NCI-H146 treated with DMSO at 0.1 percent for 48 hours (cell line): ENCODE results near the gene CIBAR2.

Experiments used
- DNase-seq: peaks from one replicate; lab custom pipeline; 2025; ENCODE audit not compliant: unreplicated experiment; lab: John Stamatoyannopoulos, UW

The CIBAR2 gene

DNA sequence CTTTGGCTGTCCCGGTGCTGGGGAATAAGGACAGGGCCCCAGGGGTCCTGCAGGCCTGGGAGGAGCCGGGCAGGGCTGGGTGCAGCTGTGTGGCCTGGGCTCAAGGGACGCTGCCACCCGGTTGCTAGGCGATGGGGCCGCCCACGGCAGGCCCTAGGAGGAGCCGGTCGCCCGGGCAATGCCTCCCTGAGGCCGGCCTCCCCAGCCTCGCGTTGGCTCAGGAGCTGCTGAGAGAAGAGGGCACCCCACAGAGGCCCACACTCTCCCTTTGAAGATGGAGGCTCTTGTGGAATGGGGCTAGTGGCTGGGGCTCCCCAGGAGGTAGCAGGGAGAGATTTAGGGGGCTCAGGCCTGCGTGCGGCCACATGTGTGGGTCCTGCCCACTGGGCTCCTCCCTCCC, at the start of gene CIBAR2:
Gene CIBAR2 (minus strand): TSS at position 109 of the 400 bp plus-strand sequence. CDS start 120 bp downstream, outside the sequence.
- peak; percentile 57 for DNase-seq

GRCh38 chr16:85159179-85159980, 47.1 kb upstream of the CIBAR2 start:
- no peak for DNase-seq

GRCh38 chr16:85158743-85159178, 46.5 kb upstream of the CIBAR2 start:
- no peak for DNase-seq

GRCh38 chr16:85157813-85158742, 45.8 kb upstream of the CIBAR2 start:
- DNase-seq: no peak

- DNase-seq: no peak
Measured at GRCh38 chr16:85157372-85157771, 45.1 kb upstream of the CIBAR2 start.

DNA sequence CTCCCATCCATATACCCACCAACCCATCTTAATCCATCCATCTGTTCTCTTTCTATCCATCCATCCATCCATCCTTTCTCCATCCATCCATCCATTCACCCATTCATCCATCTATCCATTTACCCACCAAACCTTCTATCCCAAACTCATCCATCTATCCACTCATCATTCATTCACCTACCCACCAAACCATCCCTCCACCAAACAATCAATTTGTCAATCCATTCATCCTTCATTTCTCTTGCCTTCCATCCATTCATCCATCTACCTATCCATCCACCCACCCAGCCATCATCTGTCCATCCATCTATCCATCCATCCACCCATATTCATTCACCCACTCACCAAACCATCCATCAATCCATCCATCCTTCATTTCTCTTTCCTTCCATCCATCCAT, 44.6 kb upstream of the CIBAR2 start:
- DNase-seq: no peak

DNA sequence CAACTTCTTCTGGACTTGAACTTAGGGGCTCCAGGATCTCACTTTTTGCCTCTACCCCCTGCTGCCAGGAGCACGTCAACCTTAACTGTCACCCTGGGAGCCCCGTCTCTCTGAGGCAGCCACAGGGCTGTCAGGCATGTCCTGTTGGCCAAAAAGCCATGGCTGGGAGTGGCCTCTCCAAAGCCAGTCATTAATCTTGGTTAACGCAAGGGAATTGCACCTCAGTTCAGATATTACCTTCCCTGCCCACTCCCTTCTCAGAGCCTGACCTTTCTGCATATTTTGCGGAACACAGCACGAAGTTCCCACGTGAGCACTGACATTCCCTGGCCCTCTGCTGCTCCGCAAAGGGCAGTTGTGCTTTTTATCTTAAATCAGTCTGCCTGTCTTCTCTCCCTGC, 44.2 kb upstream of the CIBAR2 start:
- no peak for DNase-seq

DNA sequence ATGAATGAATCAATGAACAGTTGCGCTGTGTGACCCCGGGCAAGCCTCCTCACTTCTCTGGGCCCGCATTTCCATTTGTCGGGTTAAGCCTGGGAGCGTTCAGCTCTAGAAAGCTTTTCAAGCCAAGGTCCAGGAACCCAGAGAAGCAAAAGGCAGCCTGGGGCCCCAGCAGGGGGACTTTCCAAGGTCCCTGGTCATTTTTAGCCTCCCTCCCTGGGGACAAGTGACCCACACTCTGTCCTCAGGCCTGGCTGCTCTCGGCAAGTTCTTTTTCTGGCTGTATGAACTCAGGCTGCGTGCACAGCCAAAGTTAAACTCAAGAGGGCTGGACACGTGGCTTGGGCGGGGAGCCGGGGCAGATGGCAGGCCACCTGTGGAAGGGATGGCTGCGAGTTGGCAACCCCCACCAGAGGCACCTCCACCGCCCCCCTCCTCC, 41.4 kb upstream of the CIBAR2 start:
- no peak for DNase-seq

DNA sequence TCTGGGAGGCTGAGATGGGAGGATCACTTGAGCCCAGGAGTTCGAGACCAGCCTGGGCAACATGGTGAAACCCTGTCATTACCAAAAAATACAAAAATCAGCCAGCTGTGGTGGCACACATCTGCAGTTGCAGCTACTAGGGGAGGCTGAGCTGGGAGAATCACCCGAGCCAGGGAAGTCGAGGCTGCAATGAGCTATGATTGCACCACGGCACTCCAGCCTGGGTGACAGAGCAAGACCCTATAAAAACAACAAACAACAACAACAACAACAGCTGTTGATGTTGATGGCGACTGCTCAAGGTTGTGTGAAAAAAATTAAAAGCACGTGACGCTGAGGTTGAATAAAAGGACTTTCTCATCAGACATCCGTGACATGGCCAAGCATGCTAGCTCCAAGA, 40.8 kb upstream of the CIBAR2 start:
- DNase-seq: no peak

GRCh38 chr16:85152414-85153030, 40.2 kb upstream of the CIBAR2 start:
- DNase-seq: peak; percentile 17

DNA sequence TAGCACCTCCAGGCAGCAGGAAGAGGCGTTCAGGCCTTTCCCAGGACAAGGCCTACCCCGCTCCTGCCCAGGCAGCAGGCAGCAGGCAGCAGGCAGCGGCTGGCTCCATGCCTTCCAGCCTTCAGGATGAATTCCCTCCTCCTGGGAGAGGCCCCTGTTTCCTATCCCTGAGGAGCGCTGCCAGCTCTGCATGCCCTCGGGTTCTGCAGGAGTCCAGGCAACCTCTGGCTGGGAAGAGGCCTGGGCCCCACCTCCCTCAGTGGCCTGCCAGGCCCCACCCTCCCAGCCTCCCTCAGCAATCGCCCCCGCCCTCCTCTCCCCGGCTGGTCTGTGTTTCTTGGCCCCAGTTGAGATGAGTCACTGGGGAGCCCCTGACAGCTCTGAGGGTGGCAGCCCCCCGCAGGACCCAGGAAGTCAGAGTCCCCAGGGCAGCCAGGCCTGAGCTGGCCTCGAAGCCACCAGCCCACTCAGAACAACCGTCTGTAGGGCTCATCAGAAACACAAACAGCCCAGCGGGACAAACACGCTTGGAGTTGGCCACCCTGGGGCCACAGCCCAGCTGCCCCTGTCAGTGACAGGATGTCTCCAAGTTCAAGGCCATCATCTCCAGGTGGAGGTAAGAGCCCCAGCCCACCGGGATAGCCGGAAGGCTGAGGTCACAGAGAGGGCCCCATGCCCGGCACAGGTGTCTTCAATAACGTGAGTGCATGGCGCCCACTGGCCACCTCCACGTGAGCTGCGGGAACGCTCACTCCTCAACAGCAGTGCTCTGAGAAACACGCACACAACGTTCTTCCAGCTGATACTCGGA, 39.5 kb upstream of the CIBAR2 start:
- no peak for DNase-seq

GRCh38 chr16:85151079-85151602, 38.9 kb upstream of the CIBAR2 start:
- DNase-seq: no peak

DNA sequence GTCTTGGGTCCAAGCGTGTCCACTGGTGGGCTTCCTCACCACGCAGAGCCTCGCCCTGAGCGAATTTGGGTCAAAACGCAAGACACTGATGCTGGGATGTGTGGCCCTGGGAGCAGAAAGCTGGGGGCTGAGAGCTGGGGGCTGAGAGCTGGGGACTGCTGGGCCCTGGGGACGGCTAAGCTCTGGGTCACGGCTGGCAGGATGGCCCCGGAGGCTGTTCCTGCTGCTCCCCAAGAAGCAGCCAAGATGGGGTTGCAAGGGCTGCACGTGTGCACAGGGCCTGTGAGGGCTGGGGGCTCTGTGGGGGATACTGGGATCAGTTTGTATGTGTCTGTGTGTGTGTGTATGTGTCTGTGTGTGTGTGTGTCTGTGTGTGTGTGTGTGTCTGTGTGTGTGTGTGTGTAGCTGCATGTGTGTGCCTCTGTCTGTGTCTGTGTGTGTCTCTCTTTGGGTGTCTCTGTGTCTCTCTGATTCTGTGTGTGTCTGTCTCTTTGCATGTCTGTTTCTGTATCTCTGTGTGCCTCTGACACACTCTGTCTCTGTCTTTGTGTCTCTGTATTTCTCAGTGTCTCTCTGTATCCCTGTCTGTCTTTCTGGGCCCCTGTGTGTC, 38.2 kb upstream of the CIBAR2 start:
- no peak for DNase-seq

DNA sequence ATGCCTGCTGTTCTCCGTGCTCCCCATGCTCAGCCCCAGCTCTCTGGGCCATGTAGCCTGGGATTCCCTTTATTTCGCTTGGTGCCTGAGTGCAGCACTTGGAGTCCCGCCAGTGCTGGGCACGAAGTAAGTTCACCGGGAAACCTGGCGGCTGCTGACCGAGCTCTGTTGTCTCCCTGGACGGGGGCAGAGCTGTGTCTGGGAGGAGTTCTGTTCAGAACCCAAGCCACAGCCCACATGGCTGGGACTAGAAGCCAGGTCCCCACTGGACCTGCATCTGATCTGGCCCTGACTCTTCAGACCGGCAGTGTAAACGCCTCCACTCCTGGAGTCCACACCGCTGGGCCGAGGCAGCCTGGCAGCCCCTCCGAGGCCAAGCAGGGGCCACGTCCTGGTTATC, 37.5 kb upstream of the CIBAR2 start:
- no peak for DNase-seq

GRCh38 chr16:85148931-85149330, 36.7 kb upstream of the CIBAR2 start:
- DNase-seq: peak; percentile 28

DNA sequence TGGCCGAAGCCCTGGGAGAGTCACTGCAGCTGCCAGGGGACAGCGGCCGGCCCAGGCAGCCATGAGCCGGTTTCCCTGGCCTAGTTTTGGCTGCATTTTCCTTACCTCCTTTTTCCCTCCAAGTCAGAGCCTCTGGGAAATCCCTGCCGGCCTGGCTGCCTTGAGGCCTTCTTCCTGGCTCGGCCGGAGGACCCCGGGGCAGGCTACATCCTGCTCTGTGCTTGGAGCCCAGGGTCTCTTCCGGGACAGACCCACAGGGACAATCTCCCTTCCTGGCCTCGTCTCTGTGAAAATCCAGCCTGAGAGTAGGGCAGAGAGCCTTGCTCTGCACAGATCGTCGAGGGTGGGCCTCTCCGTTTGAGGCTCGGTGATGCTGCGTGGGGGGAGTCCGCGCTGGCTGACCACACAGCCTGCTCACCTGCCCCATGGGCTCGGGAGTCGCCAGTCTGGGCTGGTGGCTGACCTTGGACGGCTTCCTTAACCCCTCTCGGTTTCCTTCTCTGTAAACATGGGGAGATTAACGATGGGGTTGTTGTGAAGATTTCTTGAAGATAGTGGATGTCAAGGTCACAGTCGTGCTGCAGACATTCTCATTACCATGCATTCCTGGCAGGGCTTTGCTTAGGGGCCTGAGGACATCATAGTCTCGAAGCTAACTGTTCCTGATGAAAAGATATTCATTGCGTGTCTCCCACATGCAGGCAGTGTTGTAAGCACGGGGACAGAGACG, 34.8 kb upstream of the CIBAR2 start:
- DNase-seq: no peak

DNA sequence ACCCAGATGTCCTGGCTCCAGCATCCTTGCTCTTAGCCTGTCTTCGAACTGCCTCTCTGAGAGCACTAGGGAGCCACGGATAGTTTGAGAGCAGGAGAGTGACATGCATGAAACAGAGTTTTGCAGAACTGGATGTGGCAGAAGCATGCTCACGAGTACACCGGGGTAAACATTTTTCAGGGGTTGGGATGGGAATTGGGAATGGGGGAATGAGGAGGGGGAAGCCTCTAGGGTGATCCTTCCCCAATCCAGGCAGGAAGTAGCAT, 34.2 kb upstream of the CIBAR2 start:
- no peak for DNase-seq

GRCh38 chr16:85145734-85146531, 33.7 kb upstream of the CIBAR2 start:
- DNase-seq: no peak

GRCh38 chr16:85145188-85145587, 32.9 kb upstream of the CIBAR2 start:
- DNase-seq: no peak
